NCI-H524 (cell line): Measurements from ENCODE around the gene CCHCR1.
"Not testable (repeated sequence)": the region's sequence is repeated elsewhere in the genome, so short reads cannot be mapped to it uniquely, and the experiment has no call there.

ENCODE experiments used
- DNase-seq, 2 experiments: peaks; one replicate each; lab custom pipeline; 2025; lab: John Stamatoyannopoulos, UW

CCHCR1 gene

GRCh38 chr6:31183859-31184258, 26.3 kb upstream of the CCHCR1 start:
- not testable (repeated sequence) for DNase-seq

DNA sequence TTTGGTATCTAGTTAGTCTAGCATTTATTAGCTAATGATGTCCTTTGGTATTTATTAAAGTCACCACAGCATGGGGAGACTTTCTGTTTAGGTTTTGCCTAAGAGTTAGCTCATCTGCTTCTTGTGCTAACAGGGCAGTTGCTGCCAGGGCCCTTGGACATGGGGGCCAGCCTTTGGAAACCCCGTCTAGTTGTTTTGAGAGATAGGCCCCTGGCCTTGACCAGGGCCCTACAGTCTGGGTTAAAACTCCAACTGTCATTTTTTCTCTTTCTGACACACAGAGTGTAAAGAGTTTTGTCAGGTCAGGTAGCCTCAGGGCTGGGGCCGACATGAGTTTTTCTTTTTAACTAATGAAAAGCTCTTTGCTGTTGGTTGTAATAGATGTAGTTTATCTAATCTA, 25.7 kb upstream of the CCHCR1 start:
- DNase-seq = not testable (repeated sequence)

DNA sequence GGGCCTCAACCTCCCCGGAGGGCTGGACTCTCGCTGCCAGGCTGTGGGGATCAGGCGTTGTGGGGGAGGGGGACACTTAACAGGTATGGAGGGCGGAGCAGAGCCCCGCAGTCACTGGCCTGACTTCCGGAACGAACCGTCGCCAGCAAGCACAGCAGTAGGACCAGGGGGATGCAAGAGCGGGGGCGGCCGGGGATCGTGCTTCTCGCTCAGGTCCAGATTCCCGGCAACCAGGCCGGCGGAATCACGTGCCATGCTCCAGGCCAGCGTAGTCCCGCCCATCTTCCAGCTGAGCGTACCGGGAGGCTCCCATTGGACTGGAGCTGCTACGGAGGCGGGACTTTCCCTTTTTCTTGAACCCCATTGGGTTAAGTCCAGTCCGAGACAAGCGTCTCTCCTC, 22.9 kb upstream of the CCHCR1 start:
- no peak for DNase-seq

- DNase-seq = no peak
Measured at GRCh38 chr6:31179896-31180295, 22.3 kb upstream of the CCHCR1 start.

- no peak for DNase-seq
Measured at GRCh38 chr6:31179042-31179386, 21.4 kb upstream of the CCHCR1 start.

DNA sequence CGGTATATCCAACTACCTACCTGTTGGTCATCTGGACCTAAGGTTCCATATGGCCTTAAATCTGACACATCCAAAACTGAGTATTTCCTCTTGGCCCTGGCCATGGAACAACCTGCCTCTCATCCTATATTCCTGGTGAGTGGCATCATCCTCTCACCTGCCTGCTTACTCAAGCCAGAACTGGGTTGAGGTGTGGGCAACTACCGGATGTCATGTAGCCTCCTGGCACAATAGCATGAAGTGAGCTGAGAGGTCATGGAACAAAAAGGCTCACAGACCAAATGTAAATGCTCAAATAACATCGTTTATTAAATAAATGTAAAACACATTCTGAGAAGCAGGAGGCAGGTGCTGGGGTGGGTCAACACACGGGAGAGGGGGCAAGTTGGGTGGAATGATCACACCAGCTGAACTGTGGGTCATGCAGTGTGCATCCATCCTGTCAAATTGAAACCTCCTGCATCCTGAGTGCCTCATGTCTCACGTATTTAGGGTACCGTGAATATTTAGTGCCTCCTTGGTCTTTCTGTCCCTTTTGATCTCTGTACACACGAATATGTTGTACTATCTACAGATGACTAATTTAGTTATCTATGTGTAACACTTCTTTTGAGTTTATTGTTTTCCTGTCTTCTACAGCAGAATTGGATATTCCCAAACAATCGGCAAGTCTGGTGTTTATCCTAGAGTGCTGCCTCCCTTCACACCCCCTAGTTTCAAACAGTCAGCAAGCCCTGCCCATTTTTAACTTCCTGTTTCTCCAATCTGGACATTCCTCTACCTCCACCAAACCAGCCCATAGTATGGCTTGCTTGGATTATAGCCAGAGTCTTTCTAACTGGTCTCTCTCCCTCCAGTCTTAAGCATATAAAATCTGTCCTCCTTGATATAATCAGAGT, 20.8 kb upstream of the CCHCR1 start:
- no peak for DNase-seq

- DNase-seq = no peak
Measured at GRCh38 chr6:31175971-31176370, 18.4 kb upstream of the CCHCR1 start.

DNA sequence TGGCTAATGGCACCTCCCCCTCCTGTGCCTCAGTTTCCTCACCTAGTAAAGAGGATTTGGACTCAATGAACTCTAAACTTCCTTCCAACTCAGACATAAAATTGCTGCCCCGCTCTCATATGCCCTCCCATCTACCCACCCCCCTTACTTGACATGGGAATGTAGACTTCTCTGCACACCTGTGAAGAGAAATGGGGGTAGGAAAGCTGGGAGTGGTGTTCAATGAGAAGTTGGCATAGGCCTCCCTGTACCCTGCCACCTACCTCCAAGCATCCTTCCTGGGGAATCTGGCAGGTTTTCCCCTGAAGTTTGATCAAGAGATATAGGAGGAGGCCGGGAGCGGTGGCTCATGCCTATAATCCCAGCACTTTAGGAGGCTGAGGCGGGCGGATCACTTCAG, 16.8 kb upstream of the CCHCR1 start:
- DNase-seq = no peak

- no peak for DNase-seq
Measured at GRCh38 chr6:31173406-31173805, 15.8 kb upstream of the CCHCR1 start.

GRCh38 chr6:31172973-31173384, 15.4 kb upstream of the CCHCR1 start:
- no peak for DNase-seq

- DNase-seq = no peak
Measured at GRCh38 chr6:31171931-31172905, 14.6 kb upstream of the CCHCR1 start.

DNA sequence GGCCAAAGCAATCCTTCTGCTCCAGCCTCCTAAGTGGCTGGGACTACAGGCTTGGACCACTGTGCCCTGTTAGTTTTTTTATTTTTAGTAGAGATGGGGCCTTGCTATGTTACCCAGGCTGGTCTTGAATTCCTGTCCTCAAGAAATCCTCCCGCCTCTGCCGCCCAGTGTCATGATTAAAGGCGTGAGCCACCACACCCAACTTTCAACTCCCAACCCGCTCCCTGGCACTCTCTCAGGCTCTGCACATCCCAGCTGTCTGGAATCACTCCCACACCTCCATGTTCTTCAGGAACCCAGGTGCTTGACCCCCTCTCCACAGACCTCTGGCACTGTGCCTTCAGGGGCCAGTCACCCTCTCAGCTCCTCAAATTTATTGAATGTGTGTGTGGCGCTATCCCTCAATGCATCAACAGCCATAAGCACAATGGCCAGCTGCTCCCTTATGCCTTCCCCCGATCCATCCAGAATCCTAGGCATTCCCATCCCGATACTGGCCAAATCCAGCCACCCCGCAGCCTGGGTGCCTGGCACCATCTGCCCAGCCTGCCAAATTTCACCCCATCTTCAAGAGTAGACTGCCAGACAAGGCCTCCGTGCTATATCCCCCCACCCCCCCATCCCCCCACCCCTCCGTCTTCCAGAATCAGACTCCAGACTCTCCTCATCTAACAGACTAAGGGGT, 13.5 kb upstream of the CCHCR1 start:
- no peak for DNase-seq

DNA sequence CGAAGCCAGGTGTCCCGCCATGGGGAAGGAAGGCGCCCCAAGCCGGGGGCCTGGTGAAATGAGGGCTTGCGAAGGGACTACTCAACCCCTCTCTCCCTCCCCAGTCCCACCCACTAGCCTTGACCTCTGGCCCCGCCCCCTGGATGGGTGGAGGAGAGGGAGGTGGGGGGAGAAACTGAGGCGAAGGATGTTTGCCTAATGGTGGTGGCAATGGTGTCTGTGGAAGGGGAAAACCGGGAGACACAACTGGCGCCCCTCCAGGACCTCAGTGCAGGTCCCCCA, 12.9 kb upstream of the CCHCR1 start, which contains the start of gene POU5F1:
TSS of gene POU5F1 (minus strand) at position 83 of the 282 bp plus-strand sequence. CDS start at position 21, 62 bp downstream.
- no peak for DNase-seq

DNA sequence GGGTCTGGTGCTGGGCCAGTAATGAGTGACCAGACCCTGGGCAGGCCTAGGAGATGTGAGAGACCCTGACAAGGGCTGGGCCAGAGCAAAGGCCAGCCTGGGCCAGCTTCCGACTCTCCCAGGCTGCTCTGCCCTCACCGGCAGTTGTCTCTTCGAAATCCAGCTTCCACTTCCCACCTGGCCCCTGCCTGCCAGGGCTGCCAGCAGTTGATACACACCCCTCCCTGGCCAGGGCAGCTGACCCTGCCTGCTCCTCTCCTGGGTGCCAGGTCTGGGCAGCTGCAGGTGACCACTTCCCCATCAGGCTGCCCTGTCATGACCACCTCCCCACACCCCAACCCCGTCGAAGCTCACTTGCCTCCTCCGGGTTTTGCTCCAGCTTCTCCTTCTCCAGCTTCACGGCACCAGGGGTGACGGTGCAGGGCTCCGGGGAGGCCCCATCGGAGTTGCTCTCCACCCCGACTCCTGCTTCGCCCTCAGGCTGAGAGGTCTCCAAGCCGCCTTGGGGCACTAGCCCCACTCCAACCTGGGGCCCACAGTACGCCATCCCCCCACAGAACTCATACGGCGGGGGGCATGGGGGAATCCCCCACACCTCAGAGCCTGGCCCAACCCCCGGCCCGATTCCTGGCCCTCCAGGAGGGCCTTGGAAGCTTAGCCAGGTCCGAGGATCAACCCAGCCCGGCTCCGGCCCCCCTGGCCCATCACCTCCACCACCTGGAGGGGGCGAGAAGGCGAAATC, 12.4 kb upstream of the CCHCR1 start:
- not testable (repeated sequence) for DNase-seq

DNA sequence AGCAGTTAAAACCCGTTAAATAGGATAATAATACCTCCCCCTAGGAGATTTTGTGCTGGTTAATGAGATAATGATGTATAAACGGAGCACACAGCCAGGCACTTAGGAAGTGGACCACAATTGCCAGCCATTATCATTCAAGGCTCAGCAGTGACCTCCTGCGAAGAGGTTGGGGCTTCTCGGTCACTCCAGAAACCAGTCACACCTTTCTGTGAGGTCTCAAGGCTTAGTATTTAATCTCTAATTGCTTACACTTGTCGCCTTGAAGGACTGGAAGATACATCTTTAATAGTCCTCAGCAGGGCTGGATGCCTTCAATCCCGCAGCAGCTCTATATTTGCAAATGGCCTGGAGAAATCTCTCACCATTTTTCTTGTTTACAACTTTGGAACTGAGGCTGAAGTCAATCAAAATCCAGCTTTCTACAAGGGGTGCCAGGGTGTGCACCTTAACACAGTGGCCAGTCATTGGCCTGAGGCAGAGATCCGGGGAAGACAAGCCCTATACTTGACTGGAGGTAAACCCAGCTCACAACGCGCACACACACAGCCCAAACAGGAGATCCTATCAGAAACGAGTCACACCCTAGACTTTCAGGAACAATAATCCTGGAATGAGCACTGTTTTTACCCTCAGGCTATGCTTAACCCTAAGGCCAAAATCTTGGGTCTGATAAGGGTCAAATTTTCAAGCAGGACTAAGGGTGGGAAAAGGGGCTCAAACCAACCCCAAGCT, 11.7 kb upstream of the CCHCR1 start:
- DNase-seq = no peak

- no peak for DNase-seq
Measured at GRCh38 chr6:31168606-31169005, 11.0 kb upstream of the CCHCR1 start.

GRCh38 chr6:31165986-31166385, 8.4 kb upstream of the CCHCR1 start:
- no peak for DNase-seq

DNA sequence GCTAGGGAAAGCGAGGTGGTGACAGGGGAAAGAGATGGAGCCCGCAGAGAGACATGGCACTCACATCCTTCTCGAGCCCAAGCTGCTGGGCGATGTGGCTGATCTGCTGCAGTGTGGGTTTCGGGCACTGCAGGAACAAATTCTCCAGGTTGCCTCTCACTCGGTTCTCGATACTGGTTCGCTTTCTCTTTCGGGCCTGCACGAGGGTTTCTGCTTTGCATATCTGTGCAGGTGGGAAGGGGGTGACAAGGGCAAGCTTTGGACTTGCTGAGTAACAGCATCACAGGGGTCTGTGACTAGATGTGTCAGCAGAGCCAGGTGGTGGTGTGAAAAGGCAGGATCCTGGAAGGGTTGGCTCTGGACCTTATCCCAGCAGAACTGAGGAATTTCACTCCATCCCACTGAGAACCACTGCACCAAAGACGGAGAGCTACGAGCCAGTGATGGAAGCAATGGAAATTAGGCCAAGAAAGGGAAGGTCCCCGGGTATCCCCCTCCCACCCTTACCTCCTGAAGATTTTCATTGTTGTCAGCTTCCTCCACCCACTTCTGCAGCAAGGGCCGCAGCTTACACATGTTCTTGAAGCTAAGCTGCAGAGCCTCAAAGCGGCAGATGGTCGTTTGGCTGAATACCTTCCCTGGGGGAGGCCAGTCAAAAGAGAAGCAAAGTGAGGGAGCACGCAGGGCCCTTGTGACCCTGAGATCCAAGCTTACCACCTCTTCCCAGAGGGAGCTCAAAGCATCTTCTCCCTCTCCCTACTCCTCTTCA, 7.6 kb upstream of the CCHCR1 start:
- peak in 1 of 2 experiments; percentile 60 for DNase-seq

GRCh38 chr6:31164475-31165063, 7.0 kb upstream of the CCHCR1 start:
- not testable (repeated sequence) for DNase-seq

GRCh38 chr6:31163922-31164321, 6.3 kb upstream of the CCHCR1 start:
- no peak for DNase-seq
